IPS-18a (cell line): ENCODE measurements around the gene NUCB2.

Experiments
- H3K27ac ChIP-seq: one replicate; pipeline ENCODE4 v1.5.1; 2013; ENCODE audit warnings: low read length
- H3K27me3 ChIP-seq: one replicate; pipeline ENCODE4 v1.6.1; 2013; ENCODE audit warnings: mild to moderate bottlenecking, low read length; ENCODE audit not compliant: control insufficient read depth, insufficient read depth
- H3K36me3 ChIP-seq: one replicate; pipeline ENCODE4 v1.6.1; 2013; ENCODE audit warnings: low read depth, low read length; ENCODE audit not compliant: control insufficient read depth
- H3K4me1 ChIP-seq: one replicate; pipeline ENCODE4 v1.6.1; 2013; ENCODE audit warnings: low read depth, low read length; ENCODE audit not compliant: control insufficient read depth
- H3K4me3 ChIP-seq: one replicate; pipeline ENCODE4 v1.5.1; 2013; ENCODE audit warnings: low read length
- H3K9ac ChIP-seq: one replicate; pipeline ENCODE4 v1.6.1; 2013; ENCODE audit warnings: mild to moderate bottlenecking, low read length, moderate library complexity
- H3K9me3 ChIP-seq: one replicate; pipeline ENCODE4 v1.6.1; 2013; ENCODE audit warnings: low read depth, low read length; ENCODE audit not compliant: control insufficient read depth

The NUCB2 gene

DNA sequence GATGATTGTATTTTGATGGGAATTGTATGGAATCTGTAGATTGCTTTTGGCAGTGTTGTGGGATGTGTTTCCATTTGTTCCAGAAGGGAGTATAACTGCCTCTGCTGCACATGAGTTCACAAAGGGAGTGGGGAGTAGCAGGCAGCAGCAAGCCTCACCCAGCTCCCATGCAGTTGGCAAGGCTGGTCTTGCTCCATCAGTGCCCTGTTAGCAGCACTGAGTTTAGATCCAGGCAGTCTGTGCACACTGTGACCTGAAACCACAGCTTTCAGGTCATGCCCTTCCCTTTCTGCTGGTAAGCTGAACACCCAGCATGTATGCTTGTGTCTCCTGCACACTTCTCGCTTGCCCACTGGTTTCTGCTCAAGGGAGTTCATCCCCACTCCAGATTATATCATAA lies 3.7 kb upstream of the NUCB2 start:
- H3K9me3 ChIP-seq: no peaks in the 10 kb centered on the region
- H3K36me3 ChIP-seq: no peaks in the 10 kb centered on the region
- H3K27me3 ChIP-seq: peaks cover 12% of the 10 kb centered on the region
- H3K9ac ChIP-seq: no peak overlapping the region
- H3K4me3 ChIP-seq: no peak overlapping the region
- no peak overlapping the region for H3K27ac ChIP-seq
- H3K4me1 ChIP-seq: peaks cover 7% of the 10 kb centered on the region

DNA sequence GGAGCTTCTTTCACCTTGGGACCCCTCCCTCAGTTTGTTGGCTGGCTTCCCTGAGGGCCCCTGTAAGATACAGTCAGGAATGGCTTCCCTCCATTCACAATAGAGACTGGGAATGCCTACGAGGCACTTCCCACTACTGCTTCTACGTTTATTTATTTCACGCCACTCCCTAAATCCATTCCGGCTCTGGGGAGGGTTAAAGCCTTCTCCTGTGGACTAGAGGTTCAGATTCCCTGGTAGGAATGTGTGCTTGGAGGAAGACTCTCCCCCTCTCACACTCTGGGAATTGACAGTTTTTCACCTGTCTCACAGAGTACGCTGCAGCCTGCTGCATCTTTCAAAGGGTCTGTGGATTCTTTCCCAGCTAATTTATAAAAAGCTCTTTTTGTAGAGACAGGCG lies 3.3 kb upstream of the NUCB2 start:
- Histone ChIP-seq H3K9ac (no peak overlapping the region), H3K4me1 (peaks cover 7% of the 10 kb centered on the region), H3K36me3 (no peaks in the 10 kb centered on the region), H3K27me3 (peaks cover 14% of the 10 kb centered on the region), H3K9me3 (no peaks in the 10 kb centered on the region), H3K4me3 (no peak overlapping the region), H3K27ac (no peak overlapping the region)

DNA sequence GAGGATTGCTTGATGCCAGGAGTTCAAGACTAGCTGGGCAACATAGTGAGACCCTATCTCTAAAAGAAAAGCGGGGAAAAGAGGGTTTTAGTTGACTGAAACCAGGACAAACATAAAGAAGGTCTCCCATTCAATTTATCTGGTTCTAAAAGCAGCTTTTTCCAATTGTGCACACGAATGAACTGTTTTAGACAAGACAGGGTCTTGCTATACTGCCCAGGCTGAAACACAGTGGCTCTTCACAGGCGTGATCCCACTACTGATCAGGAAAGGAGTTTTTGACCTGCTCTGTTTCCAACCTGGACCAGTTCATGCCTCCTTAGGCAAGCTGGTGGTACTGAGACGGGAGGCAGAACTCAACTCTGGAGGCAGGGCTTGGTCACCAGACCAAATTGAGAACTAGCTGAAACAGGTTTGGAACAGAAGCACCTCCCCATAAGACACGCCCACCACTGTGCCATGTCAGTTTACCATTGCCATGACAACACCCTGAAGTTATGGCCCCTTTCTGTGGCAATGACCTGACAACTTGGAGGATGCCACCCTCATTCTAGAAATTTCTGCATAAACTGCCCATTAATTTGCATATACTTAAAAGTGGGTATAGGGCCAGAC lies 2.8 kb upstream of the NUCB2 start:
- Histone ChIP-seq H3K4me1 (peaks cover 7% of the 10 kb centered on the region), H3K9ac (no peak overlapping the region), H3K9me3 (no peaks in the 10 kb centered on the region), H3K27ac (no peak overlapping the region), H3K27me3 (peaks cover 14% of the 10 kb centered on the region), H3K36me3 (no peaks in the 10 kb centered on the region), H3K4me3 (no peak overlapping the region)

DNA sequence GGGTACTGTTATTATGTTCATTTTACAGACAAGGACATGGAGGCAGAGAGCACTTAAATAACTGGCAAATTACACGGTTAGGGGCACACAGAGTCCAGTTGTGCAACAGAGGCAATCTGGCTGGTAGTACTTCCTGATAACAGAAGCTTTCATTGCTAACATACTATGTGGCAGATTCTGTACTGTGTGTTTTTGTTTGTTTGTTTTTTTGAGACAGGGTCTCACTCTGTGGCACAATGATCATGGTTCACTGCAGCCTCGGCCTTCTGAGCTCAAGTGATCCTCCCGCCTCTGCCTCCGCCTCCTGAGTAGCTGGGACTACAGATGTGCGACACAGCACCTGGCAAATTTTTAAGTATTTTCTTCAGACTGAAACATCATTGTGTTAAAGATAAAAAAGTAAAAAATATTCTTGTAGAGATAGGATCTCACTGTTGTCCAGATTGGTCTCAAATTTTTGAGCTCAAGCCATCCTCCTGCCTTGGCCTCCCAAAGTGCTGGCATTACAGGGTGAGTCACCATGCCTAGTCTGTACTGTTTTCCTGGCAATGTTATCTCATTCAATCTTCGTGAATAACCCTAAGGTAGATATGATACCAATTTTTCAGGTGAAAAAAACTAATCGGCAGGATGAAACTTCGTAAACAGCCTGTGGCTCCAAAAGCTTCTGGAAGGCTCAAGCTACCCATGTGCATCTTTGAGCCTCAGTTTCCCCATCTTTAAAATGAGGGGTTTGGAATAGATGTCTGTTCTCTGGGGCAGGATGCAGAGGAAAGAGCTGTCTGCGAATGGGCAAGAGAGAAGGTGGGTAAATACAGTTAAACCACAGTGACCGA lies 921 bp upstream of the NUCB2 start:
- peak overlapping the region; percentile 69 for H3K4me3 ChIP-seq
- no peak overlapping the region for H3K27ac ChIP-seq
- peak overlapping the region; percentile 71 for H3K9ac ChIP-seq

DNA sequence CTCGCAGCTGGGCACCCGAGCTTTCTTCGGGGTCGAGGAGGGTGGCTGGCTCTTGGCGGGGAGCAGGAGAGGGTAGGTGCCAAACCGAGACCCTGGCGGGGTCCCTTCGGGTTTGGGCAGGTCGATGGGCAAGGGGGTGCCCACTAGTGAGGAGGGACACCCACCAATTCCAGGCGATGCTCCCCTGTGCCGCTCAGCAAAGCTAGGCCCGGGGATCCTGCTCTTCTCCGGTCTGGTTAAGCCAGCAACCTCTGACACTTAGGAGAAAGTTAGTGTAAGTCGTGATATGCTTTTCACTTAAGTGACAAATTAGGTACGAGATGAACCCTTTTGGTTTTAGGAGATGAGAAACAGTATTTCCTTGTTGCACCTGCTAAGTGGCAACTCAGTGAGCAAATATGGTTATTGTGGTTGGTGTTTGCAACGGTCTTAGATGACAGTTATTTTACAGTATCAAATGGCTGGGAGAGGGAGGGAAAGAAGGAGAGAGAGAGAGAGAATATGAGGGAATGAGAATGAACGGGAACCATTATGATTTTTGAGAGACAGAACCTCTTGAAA lies 565 bp downstream of the NUCB2 start:
- H3K36me3 ChIP-seq: no peaks in the 10 kb centered on the region
- H3K27ac ChIP-seq: no peak overlapping the region
- peaks cover 7% of the 10 kb centered on the region for H3K4me1 ChIP-seq
- peak overlapping the region; percentile 71 for H3K9ac ChIP-seq
- no peaks in the 10 kb centered on the region for H3K9me3 ChIP-seq
- H3K4me3 ChIP-seq: peak overlapping the region; percentile 69
- H3K27me3 ChIP-seq: peaks cover 14% of the 10 kb centered on the region

More for the DNA sequence above, 921 bp upstream of the NUCB2 start:
- Histone ChIP-seq H3K27me3 (peaks cover 14% of the 10 kb centered on the region), H3K4me1 (peaks cover 7% of the 10 kb centered on the region), H3K9me3 (no peaks in the 10 kb centered on the region), H3K36me3 (no peaks in the 10 kb centered on the region)

DNA sequence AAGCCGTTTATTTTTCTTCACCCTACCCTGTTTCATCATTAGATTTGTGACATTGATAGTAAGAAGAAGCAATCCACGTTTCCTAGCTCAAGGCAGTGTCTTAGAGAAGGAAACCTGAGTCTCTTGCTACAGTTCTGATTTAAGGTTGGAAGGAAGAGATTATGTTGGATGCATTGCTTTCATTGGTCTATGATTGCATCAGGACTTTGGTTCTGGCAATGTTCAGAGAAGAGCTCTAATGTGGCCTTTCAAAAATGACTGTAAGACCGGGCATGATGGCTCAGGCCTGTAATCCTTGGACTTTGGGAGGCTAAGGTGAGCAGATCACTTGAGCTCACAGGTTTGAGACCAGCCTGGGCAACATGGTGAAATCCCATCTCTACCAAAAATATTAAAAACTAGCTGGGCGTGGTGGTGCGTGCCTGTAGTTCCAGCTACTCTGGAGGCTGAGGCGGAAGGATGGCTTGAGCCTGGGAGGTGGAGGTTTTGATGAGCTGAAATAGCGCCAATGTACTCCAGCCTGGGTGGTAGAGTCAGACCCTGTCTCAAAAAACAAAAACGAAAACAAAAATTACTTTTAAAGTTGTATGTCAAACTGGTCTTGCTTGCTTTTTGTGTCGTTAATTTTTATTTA lies 4.1 kb downstream of the NUCB2 start:
- no peaks in the 10 kb centered on the region for H3K36me3 ChIP-seq
- H3K27ac ChIP-seq: no peak overlapping the region
- H3K4me3 ChIP-seq: no peak overlapping the region
- no peaks in the 10 kb centered on the region for H3K9me3 ChIP-seq
- H3K4me1 ChIP-seq: peaks cover 7% of the 10 kb centered on the region
- no peak overlapping the region for H3K9ac ChIP-seq
- peaks cover 10% of the 10 kb centered on the region for H3K27me3 ChIP-seq

DNA sequence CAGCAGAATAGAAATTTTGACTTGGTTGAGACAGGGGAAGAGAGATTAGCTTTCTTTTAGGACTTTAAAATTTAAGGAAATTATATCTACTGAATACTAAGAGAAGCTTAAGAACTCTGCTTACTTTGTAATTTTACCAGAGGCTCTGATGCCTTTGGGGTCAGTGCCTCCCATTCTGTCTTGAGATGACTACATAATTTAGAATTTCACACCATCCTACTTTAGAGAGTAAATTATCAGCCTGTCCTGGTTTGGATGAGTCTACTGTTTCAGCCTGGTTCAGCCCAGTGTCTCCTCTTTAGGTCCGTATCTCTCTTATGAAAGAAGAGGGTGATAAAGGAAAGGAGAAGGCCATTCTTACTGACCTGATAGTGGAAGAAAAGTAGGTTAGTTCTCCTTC lies 9.8 kb downstream of the NUCB2 start:
- Histone ChIP-seq H3K4me3 (no peak overlapping the region), H3K9me3 (no peaks in the 10 kb centered on the region), H3K27ac (no peak overlapping the region), H3K9ac (no peak overlapping the region), H3K36me3 (no peaks in the 10 kb centered on the region), H3K4me1 (no peaks in the 10 kb centered on the region), H3K27me3 (no peaks in the 10 kb centered on the region)

DNA sequence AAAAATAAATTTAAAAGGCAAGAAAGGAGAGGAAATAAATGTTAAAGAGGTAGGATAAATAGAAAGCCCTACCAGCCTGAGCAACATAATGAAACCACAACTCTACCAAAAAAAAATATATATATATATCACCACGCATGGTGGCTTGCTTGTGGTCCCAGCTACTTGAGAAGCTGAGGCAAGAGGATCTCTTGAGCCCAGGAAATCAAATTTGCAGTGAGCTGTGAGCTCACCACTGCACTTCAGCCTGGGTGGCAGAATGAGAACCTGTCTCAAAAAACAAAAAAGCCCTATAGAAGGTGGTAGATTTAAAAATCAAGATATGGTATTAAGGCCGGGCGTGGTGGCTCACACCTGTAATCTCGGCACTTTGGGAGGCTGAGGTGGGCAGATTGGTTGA lies 10.5 kb downstream of the NUCB2 start:
- Histone ChIP-seq H3K9ac (no peak overlapping the region), H3K27me3 (no peaks in the 10 kb centered on the region), H3K36me3 (no peaks in the 10 kb centered on the region), H3K27ac (no peak overlapping the region), H3K9me3 (no peaks in the 10 kb centered on the region), H3K4me3 (no peak overlapping the region), H3K4me1 (no peaks in the 10 kb centered on the region)

DNA sequence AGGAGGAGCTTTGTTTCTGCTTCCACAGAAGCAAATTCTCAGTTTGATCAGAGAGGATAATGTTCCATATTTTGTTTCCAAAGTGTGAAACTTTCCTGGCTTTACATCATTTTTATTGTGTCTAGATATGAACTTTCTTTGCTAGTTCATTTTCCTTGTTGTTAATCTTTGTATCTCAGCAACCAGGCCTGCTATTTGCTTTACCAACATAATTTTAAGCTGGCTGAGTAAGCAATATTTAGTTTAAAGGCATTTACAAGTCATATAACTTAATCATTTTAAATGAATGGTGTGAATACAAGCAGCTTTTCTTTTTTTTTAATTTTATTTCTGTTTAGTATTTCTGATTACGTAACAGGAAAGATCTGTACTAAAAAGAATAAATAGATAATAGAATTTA lies 15.2 kb downstream of the NUCB2 start:
- H3K27me3 ChIP-seq: no peaks in the 10 kb centered on the region
- no peaks in the 10 kb centered on the region for H3K4me1 ChIP-seq
- no peak overlapping the region for H3K4me3 ChIP-seq
- no peak overlapping the region for H3K9ac ChIP-seq
- no peaks in the 10 kb centered on the region for H3K36me3 ChIP-seq
- H3K27ac ChIP-seq: no peak overlapping the region
- no peaks in the 10 kb centered on the region for H3K9me3 ChIP-seq

DNA sequence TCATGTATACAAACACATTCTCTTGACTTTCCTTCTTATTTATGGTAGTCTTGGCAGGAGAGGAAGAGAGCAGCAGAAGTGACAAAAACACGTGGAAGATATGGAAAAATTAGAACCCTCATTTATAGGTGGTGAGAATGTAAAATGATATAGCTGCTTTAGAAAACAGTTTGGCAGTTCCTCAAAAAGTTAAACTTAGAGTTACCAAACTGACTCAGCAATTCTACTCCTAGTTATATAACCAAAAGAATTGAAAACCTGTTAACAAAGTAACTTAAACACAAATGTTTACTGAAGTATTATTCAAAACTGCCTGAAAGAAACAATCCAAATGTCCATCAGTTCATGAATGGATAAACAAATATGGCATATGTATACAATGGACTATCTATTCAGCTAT lies 16.8 kb downstream of the NUCB2 start:
- no peaks in the 10 kb centered on the region for H3K36me3 ChIP-seq

DNA sequence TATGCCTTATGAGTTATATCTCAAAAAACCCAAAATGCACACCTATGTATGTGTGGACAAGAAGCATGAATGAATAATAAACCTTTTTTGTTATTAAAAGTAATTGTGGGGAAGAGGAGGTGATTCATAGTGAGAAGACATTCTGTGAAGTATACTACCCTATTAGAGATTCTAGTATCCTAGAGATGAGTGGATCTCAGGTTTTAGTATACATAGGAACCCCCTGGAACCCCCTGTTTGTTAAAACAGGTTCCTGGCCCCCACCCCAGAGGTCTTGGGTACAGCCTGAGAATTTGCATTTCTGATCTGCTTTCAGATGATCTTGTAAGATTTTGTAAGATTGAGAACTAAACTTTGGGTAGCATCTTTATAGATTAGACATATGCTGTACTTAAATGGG lies 17.5 kb downstream of the NUCB2 start:
- H3K27ac ChIP-seq: no peak overlapping the region
- no peaks in the 10 kb centered on the region for H3K36me3 ChIP-seq
- H3K27me3 ChIP-seq: no peaks in the 10 kb centered on the region
- H3K9me3 ChIP-seq: no peaks in the 10 kb centered on the region
- no peaks in the 10 kb centered on the region for H3K4me1 ChIP-seq
- no peak overlapping the region for H3K4me3 ChIP-seq
- H3K9ac ChIP-seq: no peak overlapping the region

More for the DNA sequence above, 16.8 kb downstream of the NUCB2 start:
- no peaks in the 10 kb centered on the region for H3K27me3 ChIP-seq
- no peak overlapping the region for H3K4me3 ChIP-seq
- no peak overlapping the region for H3K27ac ChIP-seq
- no peaks in the 10 kb centered on the region for H3K4me1 ChIP-seq
- H3K9me3 ChIP-seq: no peaks in the 10 kb centered on the region
- H3K9ac ChIP-seq: no peak overlapping the region
